HG03159 (cell line): ENCODE results near the gene OSBPL6.
"Not testable (repeated sequence)": the region's sequence is repeated elsewhere in the genome, so short reads cannot be mapped to it uniquely, and the experiment has no call there.

Experiments
- ATAC-seq: cut with Tn5 transposase; IDR thresholded peaks from one replicate; pipeline ENCODE4 v1.9.1; 2021; ENCODE audit warnings: mild to moderate bottlenecking, moderate library complexity; ENCODE audit not compliant: unreplicated experiment

Gene OSBPL6

DNA sequence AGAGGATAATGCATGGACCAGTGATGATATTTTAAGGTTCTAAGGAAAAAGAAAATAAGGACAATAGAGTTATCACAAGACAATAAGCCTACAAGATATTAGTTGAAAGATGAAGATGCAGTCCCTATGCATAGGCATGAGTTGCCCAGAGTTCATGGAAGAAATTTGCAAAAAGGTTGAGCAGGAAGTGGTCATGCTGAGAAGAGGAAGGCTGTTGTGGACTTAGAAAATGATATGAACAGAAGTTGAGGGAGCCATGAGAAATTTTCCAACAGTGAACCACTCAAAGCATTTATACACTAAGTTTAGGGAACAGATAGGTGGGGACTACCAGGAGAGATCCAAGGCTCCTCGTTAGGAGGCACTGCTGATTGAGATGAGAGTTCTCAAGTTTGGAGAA, 3.5 kb downstream of the OSBPL6 start:
- no peak for ATAC-seq

DNA sequence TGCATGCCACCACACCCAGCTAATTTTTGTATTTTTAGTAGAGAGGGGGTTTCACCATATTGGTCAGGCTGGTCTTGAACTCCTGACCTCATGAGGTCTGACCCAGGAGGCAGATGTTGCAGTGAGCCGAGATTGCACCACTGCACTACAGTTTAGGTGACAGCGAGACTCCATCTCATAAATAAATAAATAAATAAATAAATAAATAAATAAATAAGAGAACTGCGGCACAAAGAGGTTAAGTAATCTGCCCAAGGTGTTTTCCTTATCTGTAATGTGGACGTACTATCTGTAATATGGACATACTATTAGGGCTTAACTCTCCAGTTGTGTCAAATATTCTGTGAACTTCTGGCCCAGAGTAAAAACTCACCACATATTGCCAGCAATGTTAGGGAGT, 4.1 kb downstream of the OSBPL6 start:
- ATAC-seq, result not testable (repeated sequence)

DNA sequence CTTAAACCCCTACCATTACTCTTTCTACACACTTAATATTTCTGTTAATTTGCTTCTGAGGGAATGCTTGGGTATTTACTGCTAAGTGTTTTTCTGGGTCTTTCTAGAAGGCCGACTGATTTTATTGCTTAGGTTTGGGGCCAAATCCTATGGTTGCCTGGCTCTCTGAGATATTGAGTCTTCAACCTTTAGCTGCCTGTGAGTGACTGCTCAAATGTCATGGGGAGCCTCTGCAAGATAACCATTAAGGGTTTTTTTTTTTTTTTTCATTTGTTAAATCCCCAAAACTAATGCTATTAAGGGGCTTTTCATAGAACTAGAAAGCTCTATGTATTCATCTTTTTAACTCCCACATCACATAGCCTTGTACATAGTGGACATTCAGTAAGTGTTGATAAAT, 5.0 kb downstream of the OSBPL6 start:
- ATAC-seq, result no peak

DNA sequence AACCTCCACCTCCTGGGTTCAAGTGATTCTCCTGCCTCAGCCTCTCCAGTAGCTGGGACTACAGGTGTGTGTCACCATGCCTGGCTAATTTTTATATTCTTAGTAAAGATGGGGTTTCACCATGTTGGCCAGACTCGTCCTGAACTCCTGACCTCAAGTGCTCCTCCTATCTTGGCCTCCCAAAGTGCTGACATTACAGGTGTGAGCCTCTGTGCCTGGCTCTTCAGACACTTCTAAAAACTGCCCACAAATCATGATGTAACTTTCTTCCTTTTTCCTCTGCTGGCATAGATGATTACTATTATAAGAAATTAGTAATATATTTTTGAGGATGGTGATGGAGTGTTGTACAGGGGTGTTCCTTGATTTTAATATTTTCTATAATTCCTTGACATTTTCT, 6.0 kb downstream of the OSBPL6 start:
- ATAC-seq, result no peak

DNA sequence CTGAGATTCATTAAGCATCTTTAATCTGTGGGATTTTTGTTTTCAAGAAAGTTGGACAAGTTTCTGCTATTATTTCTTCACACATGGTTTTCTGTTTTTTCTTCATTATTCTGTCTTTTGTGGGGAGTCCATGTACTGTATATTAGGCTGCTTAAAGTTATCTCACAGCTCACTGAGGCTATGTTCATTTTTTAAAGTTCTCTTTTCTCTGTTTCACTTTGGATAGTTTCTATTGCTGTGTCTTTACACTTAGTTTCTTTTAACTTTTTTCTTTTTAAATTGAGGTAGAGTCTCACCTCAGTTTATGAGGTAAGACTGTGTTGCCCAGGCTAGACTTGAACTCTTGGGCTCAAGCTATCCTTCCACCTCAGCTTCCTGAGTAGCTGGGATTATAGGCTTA, 8.6 kb downstream of the OSBPL6 start:
- no peak for ATAC-seq

DNA sequence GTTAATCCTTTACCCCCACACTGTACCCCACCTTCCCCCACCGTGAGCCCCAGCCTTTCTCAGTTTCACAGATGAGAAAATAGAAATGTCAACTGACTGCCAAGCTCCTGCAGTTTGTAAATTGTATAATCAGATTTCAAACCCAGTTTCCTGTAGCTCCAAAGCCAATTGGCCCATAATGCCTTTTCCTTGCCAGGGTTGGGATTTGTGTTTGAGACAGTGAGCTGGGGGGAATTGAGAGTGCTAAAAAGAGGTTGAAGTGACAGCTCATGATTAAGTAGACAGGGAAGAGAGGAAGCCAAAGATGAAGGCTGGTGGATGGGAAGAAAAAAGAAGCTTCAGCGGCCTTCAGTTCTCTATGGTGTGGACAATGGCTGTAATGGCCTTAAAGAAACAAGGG, 10.7 kb downstream of the OSBPL6 start:
- no peak for ATAC-seq

DNA sequence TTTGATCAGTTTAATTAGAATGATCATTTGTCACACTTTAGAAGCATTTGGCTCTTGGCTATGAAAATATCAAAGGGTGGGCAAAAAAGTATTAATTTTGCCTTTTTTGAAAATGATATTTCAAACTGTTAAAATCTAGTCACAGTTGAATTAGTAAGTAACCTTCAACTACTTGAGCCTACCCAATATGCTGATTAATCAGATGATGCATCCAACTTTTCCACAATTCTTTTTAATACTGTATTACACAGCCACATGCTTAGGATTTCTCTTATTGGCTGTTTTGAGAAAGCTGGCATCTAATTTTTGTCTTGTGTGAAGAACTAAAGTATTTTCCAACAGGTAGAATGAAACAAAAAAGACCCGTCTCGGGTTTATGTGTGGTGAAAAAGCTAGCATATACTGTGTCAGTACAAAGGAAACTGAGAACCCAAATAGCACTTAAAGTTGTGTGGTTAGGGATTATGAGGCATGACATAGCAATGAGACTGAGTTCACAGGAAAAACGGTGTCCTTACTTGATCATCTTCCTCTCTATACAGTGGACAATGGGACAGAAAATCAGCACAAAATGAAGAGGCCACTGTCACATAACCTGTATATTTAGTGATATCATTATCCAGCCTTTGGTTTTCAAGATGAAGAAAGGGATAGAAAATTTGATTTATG, 11.7 kb downstream of the OSBPL6 start:
- no peak for ATAC-seq

DNA sequence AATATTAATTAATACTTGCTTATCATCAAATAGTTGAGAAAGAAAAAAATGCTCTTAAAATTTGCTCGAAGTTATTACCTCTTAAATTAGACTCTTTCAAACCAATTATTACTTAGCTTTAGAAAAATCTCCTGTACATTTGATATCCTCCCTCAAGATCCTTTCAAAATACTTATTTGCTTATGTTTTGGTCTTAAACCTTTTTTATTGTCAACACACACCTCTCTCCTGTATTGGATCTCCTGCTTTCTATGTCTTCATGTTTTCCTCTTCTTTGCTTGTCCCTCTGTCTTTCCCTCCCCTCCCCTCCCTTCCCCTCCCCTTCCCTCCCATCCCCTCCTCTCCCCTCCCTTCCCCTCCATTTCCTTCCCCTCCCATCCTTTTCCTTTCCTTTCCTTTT, 14.0 kb downstream of the OSBPL6 start:
- ATAC-seq, result no peak

DNA sequence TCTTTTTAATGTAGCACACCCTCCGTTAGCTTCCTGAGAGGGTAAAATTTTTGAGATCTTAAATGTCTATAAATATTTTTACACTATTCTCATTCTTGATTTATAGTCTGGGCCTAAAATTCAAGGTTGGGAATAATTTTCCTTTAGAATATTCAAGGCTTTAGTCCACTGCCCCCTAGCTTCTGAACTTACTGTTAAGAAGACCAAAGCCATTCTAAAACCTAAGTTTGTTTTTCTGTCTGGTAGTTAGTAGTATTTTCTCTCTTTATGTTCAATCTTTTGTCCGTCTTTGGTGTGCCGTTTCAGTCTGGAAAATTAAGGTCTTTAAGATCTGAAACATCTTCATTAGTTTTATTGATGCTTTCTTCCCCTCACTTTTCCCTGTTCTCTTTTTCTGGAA, 14.5 kb downstream of the OSBPL6 start:
- ATAC-seq, result no peak

DNA sequence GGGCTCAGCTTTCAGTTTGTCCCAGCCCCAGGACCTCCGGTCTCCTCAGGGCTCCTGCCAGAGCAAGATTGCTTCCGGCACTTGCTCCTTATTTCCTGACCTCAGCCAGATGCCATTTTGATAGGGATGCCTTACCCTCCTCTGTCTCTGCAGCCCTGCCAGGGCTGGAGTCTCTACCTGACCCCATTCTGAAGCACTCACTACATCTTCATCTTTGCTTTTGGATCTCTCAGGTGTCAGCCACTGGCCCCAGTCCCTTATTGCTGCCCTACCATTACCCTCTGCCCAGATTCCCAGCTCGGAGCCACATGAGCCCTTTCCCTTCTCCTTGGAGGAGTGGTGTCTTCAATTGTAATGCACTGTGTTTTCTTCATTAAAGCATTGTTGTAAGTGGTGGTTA, 17.1 kb downstream of the OSBPL6 start:
- no peak for ATAC-seq

DNA sequence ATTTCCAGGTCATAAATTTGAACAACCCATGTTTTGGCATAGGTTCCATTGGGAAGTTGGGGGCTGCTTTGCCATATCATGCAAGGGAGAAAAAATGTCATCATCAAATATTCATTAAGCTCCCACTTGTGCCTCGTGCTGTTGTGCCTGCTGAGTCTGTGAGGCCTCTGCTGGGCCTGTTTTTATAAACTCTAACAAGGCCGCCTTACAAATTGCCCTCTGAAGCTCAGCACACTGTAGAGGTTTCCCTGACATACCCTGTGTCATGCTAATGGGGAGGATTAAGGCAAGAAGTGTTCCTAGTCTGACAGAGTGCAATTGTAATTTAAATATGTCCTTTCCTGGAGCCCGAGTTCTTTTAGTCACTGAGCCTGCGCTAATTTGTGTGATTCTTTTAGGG, 17.6 kb downstream of the OSBPL6 start:
- ATAC-seq, result no peak

DNA sequence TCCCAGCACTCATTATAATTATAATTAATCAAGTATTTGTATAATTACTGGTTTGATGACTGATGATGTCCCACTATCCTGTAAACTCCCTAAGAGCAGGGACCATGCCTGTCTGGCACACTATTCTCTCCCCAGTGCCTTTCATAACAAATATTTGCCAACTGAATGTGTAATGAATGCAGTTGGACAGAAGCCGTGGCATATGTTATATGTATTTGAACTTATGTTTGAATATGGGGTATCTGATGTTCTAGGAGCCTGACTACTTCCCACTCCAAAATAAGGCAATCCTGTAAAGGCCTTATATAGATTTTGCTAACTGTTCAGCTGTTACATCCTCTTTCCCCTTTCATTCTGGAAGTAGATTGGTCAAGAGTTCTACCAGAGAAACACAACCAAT, 19.7 kb downstream of the OSBPL6 start:
- ATAC-seq, result no peak

DNA sequence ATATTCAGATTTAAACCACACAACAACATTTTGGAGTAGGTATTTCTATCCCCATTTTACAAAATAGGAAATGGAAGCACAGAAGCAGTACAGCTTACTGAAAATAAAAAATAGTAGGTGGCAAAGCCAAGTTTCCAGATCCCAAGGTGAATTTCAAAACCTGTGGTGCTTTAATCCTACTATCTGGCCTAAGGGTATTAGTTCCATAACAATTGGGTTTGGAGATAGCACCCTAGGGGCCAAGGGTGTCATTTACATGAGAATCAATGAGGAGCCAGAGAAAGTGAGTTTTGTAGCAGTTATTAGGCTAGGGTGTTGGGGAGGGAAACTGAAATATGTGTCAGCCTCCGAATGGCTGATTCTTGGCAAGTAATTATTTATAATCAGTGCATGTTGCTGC, 24.9 kb downstream of the OSBPL6 start:
- ATAC-seq, result no peak

DNA sequence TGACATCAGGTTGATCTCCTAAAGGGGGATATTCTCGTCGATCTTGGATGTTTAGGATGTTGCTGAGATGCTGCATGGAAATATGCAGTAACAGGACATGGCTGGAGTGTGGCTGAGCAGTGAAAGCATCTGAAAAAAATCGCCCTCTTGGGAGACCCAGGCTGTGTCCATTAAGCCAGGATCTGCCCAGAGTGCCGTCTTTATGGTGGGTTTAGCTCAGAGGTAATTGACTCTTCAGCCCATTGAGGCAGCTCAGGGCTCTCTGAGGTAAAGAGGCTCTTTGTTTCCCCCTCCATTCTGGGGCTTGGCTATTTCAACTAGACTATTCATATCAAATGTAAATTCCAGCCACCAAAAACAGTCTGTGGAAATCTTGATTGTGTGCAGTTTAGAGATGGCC, 26.5 kb downstream of the OSBPL6 start:
- no peak for ATAC-seq

DNA sequence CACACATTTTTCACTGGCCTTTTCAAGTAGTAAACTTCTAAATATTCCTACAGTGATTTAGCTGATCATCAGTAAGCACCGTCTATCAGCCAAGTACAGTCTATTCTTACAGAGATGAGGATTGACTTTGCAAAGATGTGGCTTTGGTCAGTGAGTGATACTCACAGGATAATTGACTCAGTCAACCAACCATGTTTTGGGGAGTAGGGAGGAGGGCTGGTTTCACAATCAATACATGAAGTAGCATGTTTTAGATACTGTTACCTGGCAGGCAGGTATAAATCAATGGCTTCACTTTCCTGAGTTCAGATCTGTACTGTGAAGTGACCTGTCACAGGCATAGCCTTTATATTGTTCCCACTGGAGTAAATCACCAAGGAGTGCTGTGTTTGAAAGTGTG, 27.2 kb downstream of the OSBPL6 start:
- no peak for ATAC-seq

DNA sequence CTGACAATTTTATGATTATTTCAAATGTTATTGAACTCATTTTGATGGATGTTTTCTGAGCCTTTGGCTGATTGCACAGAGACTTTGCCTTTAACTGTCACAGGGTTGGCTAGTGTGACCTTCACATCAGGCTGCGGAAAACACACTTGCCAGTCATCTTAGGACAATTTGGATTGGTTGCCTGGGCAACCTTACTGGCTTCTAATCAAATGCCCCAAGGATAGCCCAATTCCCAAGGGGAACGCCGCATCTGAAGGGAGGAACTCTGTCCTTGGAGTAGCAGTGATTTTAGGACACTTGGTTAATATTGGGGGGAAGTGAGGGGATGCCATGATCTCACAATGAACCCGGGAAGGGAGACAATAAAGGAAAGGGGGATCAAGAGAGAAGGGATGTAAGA, 29.5 kb downstream of the OSBPL6 start:
- no peak for ATAC-seq

DNA sequence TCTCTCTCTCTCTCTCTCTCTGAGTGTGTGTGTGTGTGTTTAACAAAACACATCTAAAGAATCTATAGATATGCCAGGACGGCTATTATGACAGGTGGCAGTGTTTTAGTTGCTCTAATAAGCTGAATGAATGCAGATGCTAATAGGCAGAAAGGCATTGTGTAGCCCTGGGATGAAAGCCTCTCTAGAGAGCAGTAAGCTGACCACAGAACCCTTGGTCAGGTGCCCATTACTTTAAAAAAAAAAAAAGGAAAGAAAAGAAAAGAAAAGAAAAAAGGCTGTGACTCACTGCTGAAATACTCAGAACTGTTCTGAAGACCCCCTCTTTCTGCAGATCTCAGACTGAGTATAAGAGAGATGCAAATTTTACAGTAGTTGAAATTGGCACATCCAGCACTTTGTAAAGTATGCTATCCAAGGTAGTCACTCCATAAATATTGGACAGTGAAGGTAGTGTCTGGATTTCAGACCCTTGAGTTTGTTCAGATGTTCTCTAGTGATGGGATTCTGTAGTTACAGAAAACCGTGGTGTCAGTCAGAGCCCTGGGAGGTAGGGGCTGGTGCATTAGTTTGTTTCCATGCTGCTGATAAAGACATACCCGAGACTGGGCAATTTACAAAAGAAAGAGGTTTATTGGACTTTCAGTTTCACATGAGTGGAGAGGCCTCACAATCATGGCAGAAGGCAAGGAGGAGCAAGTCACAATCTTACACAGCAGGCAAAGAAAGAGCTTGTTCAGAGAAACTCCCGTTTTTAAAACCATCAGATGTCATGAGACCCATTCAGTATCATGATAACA, 30.9 kb downstream of the OSBPL6 start:
- ATAC-seq, result no peak

DNA sequence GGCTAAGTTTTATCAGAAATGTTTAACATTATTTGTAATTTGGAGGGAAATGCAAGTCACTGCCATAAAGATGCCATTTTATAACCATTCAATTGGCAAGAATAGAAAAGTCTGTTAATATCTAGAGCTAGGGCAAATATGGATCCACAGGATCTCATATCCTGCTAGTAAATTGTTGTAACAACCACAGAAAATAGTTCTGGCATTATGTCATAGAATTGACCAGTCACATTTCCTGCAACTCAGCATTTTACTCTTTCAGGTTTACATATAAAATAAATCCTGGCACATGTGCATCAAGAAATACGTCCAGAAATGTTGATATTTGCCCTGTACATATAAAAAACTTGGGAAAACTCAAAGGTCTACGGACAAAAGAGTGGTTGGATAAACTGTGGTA, 32.9 kb downstream of the OSBPL6 start:
- ATAC-seq, result no peak

DNA sequence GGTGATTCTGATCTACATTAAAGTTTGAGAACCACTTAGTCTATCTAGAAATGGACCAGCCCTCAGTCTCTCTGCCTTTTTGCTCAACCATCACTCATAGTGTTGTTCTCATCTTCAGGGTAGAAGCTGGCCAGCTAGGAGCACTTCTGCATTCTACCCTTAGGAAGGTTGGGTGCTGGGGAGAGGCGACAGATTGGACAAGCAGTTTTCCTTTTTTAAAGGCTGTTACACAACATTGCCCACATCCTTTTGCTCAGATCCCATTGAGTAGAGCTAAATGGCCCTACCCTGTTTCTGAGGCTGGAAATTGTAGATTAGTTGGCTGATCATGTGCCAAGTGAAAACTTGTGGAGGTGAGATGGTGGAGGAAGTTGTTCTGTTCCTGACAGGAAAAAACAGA, 35.6 kb downstream of the OSBPL6 start:
- ATAC-seq, result no peak

DNA sequence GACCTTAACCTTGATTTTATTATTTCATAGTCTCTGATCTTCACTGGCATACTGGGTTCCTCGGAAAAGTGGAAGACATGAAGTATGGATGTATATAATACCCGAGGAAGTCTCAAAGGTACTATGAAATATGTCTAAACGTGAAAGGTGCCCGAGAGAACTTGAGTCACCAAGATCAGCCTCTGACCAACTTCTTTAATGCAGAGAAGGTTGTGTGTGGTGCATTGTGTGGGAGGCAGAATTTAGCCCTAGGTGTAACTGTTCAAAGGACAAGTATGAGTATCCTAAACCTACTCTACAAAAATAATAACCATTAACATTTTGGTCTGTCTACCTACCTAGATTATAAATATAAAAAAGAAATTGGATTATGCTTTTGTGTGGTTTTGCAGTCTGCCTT, 36.1 kb downstream of the OSBPL6 start:
- ATAC-seq, result no peak

DNA sequence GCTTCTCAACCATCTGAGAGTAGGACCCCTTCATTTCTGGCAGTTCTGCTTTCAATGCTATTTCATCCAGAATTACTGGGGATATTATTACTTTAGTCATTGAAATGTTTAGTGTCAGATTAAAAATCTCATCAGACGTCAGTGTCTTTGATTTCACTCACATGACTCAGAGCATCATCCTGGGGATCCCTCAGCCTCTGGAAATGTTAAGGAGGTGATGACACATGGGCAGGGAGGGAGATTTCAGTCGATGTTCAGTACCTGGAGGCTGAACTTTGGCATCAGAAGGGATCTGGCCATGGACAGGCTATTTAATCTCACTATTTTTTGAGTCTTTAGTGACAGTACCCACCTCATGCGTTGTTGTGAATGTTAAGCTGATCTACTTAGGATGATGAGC, 39.1 kb downstream of the OSBPL6 start:
- no peak for ATAC-seq

DNA sequence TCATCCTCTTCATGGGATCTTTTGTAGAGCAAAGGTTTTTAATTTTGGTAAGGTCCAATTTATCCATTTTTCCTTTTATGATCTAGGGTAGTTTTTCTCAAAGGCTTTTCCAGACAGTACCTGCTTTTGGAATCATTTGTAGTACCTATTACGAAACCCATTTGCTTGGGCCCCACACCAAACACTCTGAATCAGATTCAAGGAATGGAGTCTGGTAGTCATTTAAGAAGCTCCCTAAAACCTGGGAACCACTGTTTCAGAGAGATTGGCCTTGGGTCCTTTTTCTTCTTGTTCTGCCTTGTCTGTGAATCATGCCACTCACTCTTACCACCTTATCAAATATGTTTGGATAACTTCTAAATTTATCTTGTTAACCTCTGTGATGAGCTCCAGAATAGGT, 40.3 kb downstream of the OSBPL6 start:
- no peak for ATAC-seq
